ENCODE measurements around the gene ANKLE1. TPM values are rescaled to one million over a fixed set of nuclear protein-coding genes. Genes with fewer than 3 reads are reported as not detected.

ANKLE1 gene
- total and polyA plus RNA-seq, 2 donors (not counting 3 experiments of a cell fraction or from before 2014, with no cell fraction given): 1.9 to 3.1 TPM

- H3K9me3 ChIP-seq (replicated peaks; ENCODE audit: control insufficient read depth, insufficient read depth, low read length): no peaks in the 10 kb centered on the region
- TF ChIP-seq POLR2A (IDR thresholded peaks at IDR 0.05; ENCODE audit: low read depth, low read length) (no peak), JUN (IDR thresholded peaks at IDR 0.05; ENCODE audit: borderline replicate concordance, insufficient read depth, insufficient read length, low read depth) (no peak), FOS (IDR thresholded peaks at IDR 0.05; ENCODE audit: borderline replicate concordance, insufficient read depth, low read length) (no peak), EZH2 (IDR thresholded peaks at IDR 0.05; ENCODE audit: borderline replicate concordance, low read depth, low read length, severe bottlenecking) (no peak), MYC (IDR thresholded peaks at IDR 0.05; ENCODE audit: low read depth, low read length) (no peak)
- H3K9me1 ChIP-seq (replicated peaks; ENCODE audit: control insufficient read depth, extremely low read depth, insufficient read depth, low read length): no peaks in the 10 kb centered on the region
- no peaks in the 10 kb centered on the region for H3K36me3 ChIP-seq (ENCODE audit: control insufficient read depth in 2 of 2, extremely low read depth in 1 of 2, insufficient read depth in 2 of 2, low read length in 2 of 2)
- DNase-seq (ENCODE audit: low read depth, low spot score): no peak
- H3K9ac ChIP-seq (replicated peaks; ENCODE audit: extremely low read depth, insufficient read depth, low read length): no peak overlapping the region
- BruUV-seq (replicated peaks): no TSS peak
- intact Hi-C loops (cut with micrococcal nuclease) (no loop called here), dilution Hi-C loops (cut with MboI; ENCODE audit: extremely low pct_ligation_motif_present, low sequenced_read_pairs) (no loop called here)
- no peaks in the 10 kb centered on the region for H3K79me2 ChIP-seq (ENCODE audit: control insufficient read depth, insufficient read depth, low read length)
- H3K4me1 ChIP-seq (ENCODE audit: control insufficient read depth, extremely low read depth, insufficient read depth, low read length): peaks cover 7% of the 10 kb centered on the region
- ChIA-PET POLR2A (no interaction called here), CTCF (interaction anchor here (1.4 kb wide), 1 partner anchor 83 kb away, joined by 3 read pairs; no protein-coding TSS in a partner anchor)
- FAIRE-seq: no peak
- no peak overlapping the region for H2AFZ ChIP-seq (ENCODE audit: low read depth, low read length)
- no peaks in the 10 kb centered on the region for H3K27me3 ChIP-seq (ENCODE audit: control insufficient read depth in 2 of 2, insufficient read depth in 2 of 2, low read length in 2 of 2)
- no peaks in the 10 kb centered on the region for H4K20me1 ChIP-seq (replicated peaks; ENCODE audit: control insufficient read depth, extremely low read depth, insufficient read depth, low read length)
- no peak overlapping the region for H3K27ac ChIP-seq (ENCODE audit: insufficient read depth, low read depth, low read length)
- H3K4me2 ChIP-seq (ENCODE audit: insufficient read depth, low read length): no peak overlapping the region
- H3K4me3 ChIP-seq (replicated peaks in 1 of 3; ENCODE audit: insufficient read depth in 1 of 3, low read depth in 1 of 3, low read length in 3 of 3): no peak overlapping the region
These were observed 5.1 kb downstream of the ANKLE1 start for GRCh38 chr19:17286752-17287151.

- BruUV-seq (replicated peaks): no TSS peak
- H3K36me3 ChIP-seq (ENCODE audit: control insufficient read depth in 2 of 2, extremely low read depth in 1 of 2, insufficient read depth in 2 of 2, low read length in 2 of 2): peaks cover 0 to under 1% of the 10 kb centered on the region in 2 experiments
- H3K4me1 ChIP-seq (ENCODE audit: control insufficient read depth, extremely low read depth, insufficient read depth, low read length): peaks cover 6% of the 10 kb centered on the region
- no peaks in the 10 kb centered on the region for H4K20me1 ChIP-seq (replicated peaks; ENCODE audit: control insufficient read depth, extremely low read depth, insufficient read depth, low read length)
- DNase-seq (ENCODE audit: low read depth, low spot score): peak; percentile 74
- POLR2A ChIA-PET: no interaction called here
- H3K9me3 ChIP-seq (replicated peaks; ENCODE audit: control insufficient read depth, insufficient read depth, low read length): no peaks in the 10 kb centered on the region
- CTCF ChIA-PET: interaction anchor here (0.6 to 0.8 kb wide), 2 partner anchors 16 to 97 kb away, joined by 3 read pairs; partner anchors contain the start of gene MRPL34
- no peak overlapping the region for H3K9ac ChIP-seq (replicated peaks; ENCODE audit: extremely low read depth, insufficient read depth, low read length)
- peak overlapping the region; percentile 67 for H2AFZ ChIP-seq (ENCODE audit: low read depth, low read length)
- no peaks in the 10 kb centered on the region for H3K27me3 ChIP-seq (ENCODE audit: control insufficient read depth in 2 of 2, insufficient read depth in 2 of 2, low read length in 2 of 2)
- dilution Hi-C loops (cut with MboI; ENCODE audit: extremely low pct_ligation_motif_present, low sequenced_read_pairs) (no loop called here), intact Hi-C loops (cut with micrococcal nuclease) (no loop called here)
- H3K4me3 ChIP-seq (replicated peaks in 1 of 3; ENCODE audit: insufficient read depth in 1 of 3, low read depth in 1 of 3, low read length in 3 of 3): peak overlapping the region in 1 of 3 experiments; percentile 11
- H3K79me2 ChIP-seq (ENCODE audit: control insufficient read depth, insufficient read depth, low read length): no peaks in the 10 kb centered on the region
- H3K4me2 ChIP-seq (ENCODE audit: insufficient read depth, low read length): no peak overlapping the region
- no peaks in the 10 kb centered on the region for H3K9me1 ChIP-seq (replicated peaks; ENCODE audit: control insufficient read depth, extremely low read depth, insufficient read depth, low read length)
- peak; percentile 96 for FAIRE-seq
- TF ChIP-seq CTCF (IDR thresholded peaks at IDR 0.05; ENCODE audit: extremely low read depth in 1 of 2, insufficient read depth in 1 of 2, low read depth in 1 of 2, low read length in 2 of 2): no peak
- TF ChIP-seq POLR2AphosphoS5 (IDR thresholded peaks at IDR 0.05; ENCODE audit: insufficient read depth, low read depth, low read length): no peak
- TF ChIP-seq POLR2A (IDR thresholded peaks at IDR 0.05; ENCODE audit: low read depth, low read length): no peak
- no peak for TF ChIP-seq JUN (IDR thresholded peaks at IDR 0.05; ENCODE audit: borderline replicate concordance, insufficient read depth, insufficient read length, low read depth)
- TF ChIP-seq MYC (IDR thresholded peaks at IDR 0.05; ENCODE audit: low read depth, low read length): no peak
- TF ChIP-seq MAX (IDR thresholded peaks at IDR 0.05; ENCODE audit: insufficient read depth, insufficient read length): no peak
- no peak for TF ChIP-seq FOS (IDR thresholded peaks at IDR 0.05; ENCODE audit: borderline replicate concordance, insufficient read depth, low read length)
- no peak for TF ChIP-seq EZH2 (IDR thresholded peaks at IDR 0.05; ENCODE audit: borderline replicate concordance, low read depth, low read length, severe bottlenecking)
- TF ChIP-seq GATA2 (IDR thresholded peaks at IDR 0.05; ENCODE audit: insufficient read depth, insufficient read length, low read depth, low read length): no peak
- H3K27ac ChIP-seq (ENCODE audit: insufficient read depth, low read depth, low read length): no peak overlapping the region
These were observed 7.8 kb downstream of the ANKLE1 start for GRCh38 chr19:17289489-17289888.
